ENCODE data around the gene HOXC10. TPM values are rescaled to one million over a fixed set of nuclear protein-coding genes. Genes with fewer than 3 reads are reported as not detected.

Gene HOXC10
- total RNA-seq, 1 donor, result not detected

GRCh38 chr12:53960187-53961024, 24.5 kb upstream of the HOXC10 start:
- TF ChIP-seq CTCF (IDR thresholded peaks at IDR 0.05; ENCODE audit: insufficient read depth, low read length), result no peak
- no peak overlapping the region for H3K4me3 ChIP-seq (ENCODE audit: low read depth, low read length)
- DNase-seq (ENCODE audit: low read depth), result no peak

DNA sequence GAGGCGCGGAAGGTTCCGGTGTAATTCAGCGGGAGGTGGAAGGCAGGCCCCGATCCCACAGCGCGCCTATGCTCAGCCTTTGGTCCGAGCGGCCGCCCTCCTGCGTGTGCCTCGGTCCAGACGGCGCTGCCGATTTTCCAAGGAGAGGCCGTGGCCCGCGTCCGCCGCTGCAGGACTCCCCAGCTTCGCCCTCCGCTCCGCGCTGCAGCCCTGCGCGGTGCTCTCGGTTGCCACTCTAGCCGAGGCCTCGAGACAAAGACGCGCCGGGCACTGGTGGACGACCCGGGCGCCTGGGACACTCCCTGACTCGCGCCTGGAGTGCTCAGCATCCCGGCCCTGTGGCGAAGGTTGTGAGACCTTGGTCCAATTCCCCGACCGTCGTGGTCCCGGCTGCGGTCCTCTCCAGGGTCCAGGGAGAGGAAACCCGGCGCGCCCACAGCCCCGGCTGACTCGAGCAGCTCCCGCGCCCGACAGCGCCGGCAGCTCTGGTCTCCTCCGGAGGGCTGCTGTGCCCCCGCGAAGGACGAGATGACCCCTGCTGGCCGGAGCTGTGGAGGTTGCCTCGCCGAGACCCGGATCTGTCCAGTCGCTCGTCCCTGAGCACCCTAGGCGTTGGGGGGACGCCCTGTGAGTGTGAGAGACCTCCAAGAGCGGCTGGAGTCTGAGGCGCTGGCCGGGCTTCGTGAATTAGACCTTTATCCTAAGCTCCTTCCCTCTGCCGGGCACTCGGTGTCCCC, 23.8 kb upstream of the HOXC10 start:
- TF ChIP-seq CTCF (IDR thresholded peaks at IDR 0.05; ENCODE audit: insufficient read depth, low read length), result no peak
- H3K4me3 ChIP-seq (ENCODE audit: low read depth, low read length), result no peak overlapping the region
- DNase-seq (ENCODE audit: low read depth), result no peak

DNA sequence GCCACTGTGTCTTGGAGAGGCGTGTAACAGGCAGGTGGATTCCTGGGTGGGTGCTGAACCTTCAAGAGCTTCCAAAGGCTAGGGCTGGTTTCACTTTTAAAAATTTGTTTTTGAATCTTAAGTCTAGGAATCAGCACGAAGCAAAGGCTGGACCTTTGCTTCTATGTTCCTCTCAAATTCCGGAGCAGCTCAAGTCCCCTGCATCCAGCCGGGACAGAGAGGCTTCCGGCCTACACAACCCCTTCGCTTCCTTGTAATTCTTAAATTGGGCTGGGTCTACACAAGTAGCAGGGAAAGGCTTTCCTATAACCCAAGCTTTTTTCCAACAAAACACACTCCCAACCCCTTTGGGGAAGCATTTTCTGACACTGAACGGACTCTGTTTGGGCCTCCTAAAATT, 21.9 kb upstream of the HOXC10 start:
- H3K4me3 ChIP-seq (ENCODE audit: low read depth, low read length), result no peak overlapping the region
- TF ChIP-seq CTCF (IDR thresholded peaks at IDR 0.05; ENCODE audit: insufficient read depth, low read length), result no peak

DNA sequence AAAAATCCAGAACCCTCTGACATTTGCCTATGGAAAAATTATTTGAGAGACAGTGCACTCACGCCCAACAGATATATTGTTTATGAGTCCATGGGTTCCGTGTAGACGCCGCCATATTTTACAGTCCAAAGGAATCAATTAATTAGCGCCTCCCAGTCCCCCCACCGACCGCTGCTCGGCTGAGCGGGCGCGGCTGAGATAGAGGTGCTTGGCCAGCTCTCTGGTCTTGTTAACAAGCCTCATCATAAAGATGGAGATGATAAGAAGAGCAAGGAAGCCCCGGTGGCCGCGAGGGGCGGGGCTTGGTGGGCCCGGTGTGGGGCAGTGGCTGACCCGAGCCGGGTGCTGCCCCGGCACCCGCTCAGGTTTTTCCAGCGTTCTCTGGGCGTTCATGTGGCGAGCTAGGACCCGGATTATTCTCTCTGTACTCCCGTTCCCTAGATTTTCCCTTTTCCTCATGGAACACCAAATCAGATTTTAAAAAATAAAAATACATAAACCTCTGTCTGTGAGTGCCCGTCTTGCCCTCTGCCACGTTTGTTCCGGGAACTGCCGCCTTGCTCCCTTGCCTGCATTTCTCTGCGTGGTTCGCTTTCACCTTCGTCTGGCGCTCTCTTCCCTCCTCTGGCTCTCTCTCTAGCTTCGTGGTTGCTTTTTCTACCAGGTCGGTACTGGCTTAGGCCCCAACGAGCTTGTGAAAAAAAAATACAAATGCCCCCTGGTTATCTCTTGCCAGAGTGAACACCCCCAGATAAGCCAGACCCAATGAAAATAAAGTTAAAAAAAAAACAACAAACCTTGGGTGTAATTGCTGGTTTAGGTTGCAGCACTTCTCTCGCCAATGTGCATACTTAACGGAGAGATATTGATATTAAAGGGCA, 21.3 kb upstream of the HOXC10 start:
- no peak for TF ChIP-seq CTCF (IDR thresholded peaks at IDR 0.05; ENCODE audit: insufficient read depth, low read length)
- no peak overlapping the region for H3K4me3 ChIP-seq (ENCODE audit: low read depth, low read length)

More for the DNA sequence above, 21.9 kb upstream of the HOXC10 start:
- no peak for DNase-seq (ENCODE audit: low read depth)

DNA sequence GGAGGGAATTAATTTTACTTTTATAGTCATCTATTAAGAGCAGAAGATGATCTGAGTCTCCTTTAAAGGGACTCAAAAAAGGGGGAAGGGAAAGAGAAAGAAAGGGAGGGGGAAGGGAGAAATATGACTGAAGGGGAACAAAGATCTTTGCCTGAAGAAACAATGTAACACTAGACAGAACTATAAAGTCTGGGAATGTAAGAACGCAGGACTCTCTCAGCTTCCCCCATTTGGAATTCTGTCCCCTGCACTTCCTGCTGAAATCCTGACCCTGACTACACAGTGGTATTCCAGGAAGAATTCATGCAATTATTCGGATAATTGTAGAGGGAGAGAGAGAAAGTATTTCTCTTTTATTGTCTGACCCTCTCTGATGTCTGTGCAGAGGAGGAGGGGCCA, 20.6 kb upstream of the HOXC10 start:
- DNase-seq (ENCODE audit: low read depth), result no peak
- no peak for TF ChIP-seq CTCF (IDR thresholded peaks at IDR 0.05; ENCODE audit: insufficient read depth, low read length)
- no peak overlapping the region for H3K4me3 ChIP-seq (ENCODE audit: low read depth, low read length)

More for the DNA sequence above, 21.3 kb upstream of the HOXC10 start:
- no peak for DNase-seq (ENCODE audit: low read depth)

- no peak for TF ChIP-seq CTCF (IDR thresholded peaks at IDR 0.05; ENCODE audit: insufficient read depth, low read length)
- no peak overlapping the region for H3K4me3 ChIP-seq (ENCODE audit: low read depth, low read length)
- no peak for DNase-seq (ENCODE audit: low read depth)
Measured at GRCh38 chr12:53965281-53966084, 19.5 kb upstream of the HOXC10 start.
